IMR-90 (cell line): ENCODE measurements around the gene LHFPL3. TPM values are rescaled to one million over a fixed set of nuclear protein-coding genes. Genes with fewer than 3 reads are reported as not detected.

Experiments used
- ATAC-seq: fragments of 200-7000 bp; cut with Tn5 transposase; 2 replicates; pipeline ENCODE4 v1.9.1; 2020; ENCODE audit warnings: low read depth, mild to moderate bottlenecking, moderate library complexity
- BruUV-seq: library from RNA; stranded (reverse); fragments of 400-500 nt; replicated peaks from 2 replicates; lab custom pipeline; 2021; lab: Mats Ljungman, UMichigan
- CTCF ChIA-PET: fragments of 300-600 bp; formaldehyde crosslinking; extraction: SDS; loops from one replicate; lab custom pipeline; 2021; ENCODE audit warnings: antibody characterized with exemption; lab: Yijun Ruan, JAX
- POLR2A ChIA-PET: fragments of 300-600 bp; sonication (Branson Sonifier 250); formaldehyde crosslinking; loops from one replicate; lab custom pipeline; 2022; ENCODE audit warnings: antibody characterized with exemption; ENCODE audit not compliant: unreplicated experiment; lab: Charles Lee
- DNase-seq: peaks from one replicate; pipeline ENCODE4 v3.0.0; 2013
- H2AFZ ChIP-seq: replicated peaks from 2 replicates; pipeline ENCODE3; 2013; ENCODE audit warnings: low read length, mild to moderate bottlenecking; ENCODE audit not compliant: poor library complexity
- H2AK5ac ChIP-seq: 2 replicates; pipeline ENCODE4 v1.6.1; 2013; ENCODE audit warnings: low read depth, low read length, inconsistent platforms
- H2AK9ac ChIP-seq: replicated peaks from 2 replicates; pipeline ENCODE3; 2013; ENCODE audit warnings: mild to moderate bottlenecking, low read depth, low read length, moderate library complexity; ENCODE audit not compliant: poor library complexity
- H2BK120ac ChIP-seq: 2 replicates; pipeline ENCODE4 v1.6.1; 2013; ENCODE audit warnings: low read depth, low read length, inconsistent platforms
- H2BK15ac ChIP-seq: 3 replicates; pipeline ENCODE4 v1.6.1; 2013; ENCODE audit warnings: low read depth, low read length, inconsistent platforms
- H2BK20ac ChIP-seq: 2 replicates; pipeline ENCODE4 v1.6.1; 2013; ENCODE audit warnings: low read depth, mild to moderate bottlenecking, inconsistent platforms, low read length, moderate library complexity
- H2BK5ac ChIP-seq: 2 replicates; pipeline ENCODE4 v1.6.1; 2013; ENCODE audit warnings: mild to moderate bottlenecking, low read depth, low read length, inconsistent platforms; ENCODE audit not compliant: poor library complexity, severe bottlenecking
- H3K14ac ChIP-seq: replicated peaks from 2 replicates; pipeline ENCODE4 v1.6.1; 2013; ENCODE audit warnings: low read depth, low read length, inconsistent platforms
- H3K18ac ChIP-seq: 2 replicates; pipeline ENCODE4 v1.6.1; 2013; ENCODE audit warnings: low read depth, low read length, control low read depth
- H3K23ac ChIP-seq: 2 replicates; pipeline ENCODE4 v1.6.1; 2013; ENCODE audit warnings: low read depth, low read length, inconsistent platforms
- H3K27ac ChIP-seq: 2 replicates; pipeline ENCODE4 v1.5.1; 2013; ENCODE audit warnings: mild to moderate bottlenecking, control low read depth, low read length; ENCODE audit not compliant: insufficient read depth
- H3K27me3 ChIP-seq: 2 replicates; pipeline ENCODE4 v1.6.1; 2013; ENCODE audit warnings: low read length; ENCODE audit not compliant: control insufficient read depth, insufficient read depth
- H3K36me3 ChIP-seq: 2 replicates; pipeline ENCODE4 v1.6.1; 2013; ENCODE audit warnings: low read length, mixed read lengths; ENCODE audit not compliant: control insufficient read depth, insufficient read depth
- H3K4ac ChIP-seq: 2 replicates; pipeline ENCODE4 v1.6.1; 2013; ENCODE audit warnings: low read depth, low read length, inconsistent platforms
- H3K4me1 ChIP-seq: 2 replicates; pipeline ENCODE4 v1.6.1; 2013; ENCODE audit warnings: low read length, mixed read lengths; ENCODE audit not compliant: control insufficient read depth, insufficient read depth
- H3K4me2 ChIP-seq: 2 replicates; pipeline ENCODE4 v1.6.1; 2013; ENCODE audit warnings: low read depth, mild to moderate bottlenecking, control low read depth, low read length, moderate library complexity
- H3K4me3 ChIP-seq: 2 replicates; pipeline ENCODE4 v1.5.1; 2013; ENCODE audit warnings: low read depth, mild to moderate bottlenecking, control low read depth, low read length, moderate library complexity; ENCODE audit not compliant: insufficient read depth
- H3K56ac ChIP-seq: 2 replicates; pipeline ENCODE4 v1.6.1; 2013; ENCODE audit warnings: low read length, inconsistent platforms; ENCODE audit not compliant: insufficient read depth; ENCODE audit errors: extremely low read depth
- H3K79me1 ChIP-seq, 2 experiments: 2 replicates each; pipeline ENCODE4 v1.6.1; 2013; ENCODE audit warnings: low read length in 2 of 2, inconsistent platforms in 1 of 2, low read depth in 1 of 2
- H3K9ac ChIP-seq: 2 replicates; pipeline ENCODE4 v1.6.1; 2013; ENCODE audit warnings: low read depth, low read length, control low read depth
- H3K9me1 ChIP-seq: 2 replicates; pipeline ENCODE4 v1.6.1; 2013; ENCODE audit warnings: low read length, inconsistent platforms; ENCODE audit not compliant: insufficient read depth
- H3K9me3 ChIP-seq: 2 replicates; pipeline ENCODE4 v1.6.1; 2013; ENCODE audit warnings: low read length; ENCODE audit not compliant: control insufficient read depth, insufficient read depth
- H4K20me1 ChIP-seq: 2 replicates; pipeline ENCODE4 v1.6.1; 2013; ENCODE audit warnings: low read length, inconsistent platforms; ENCODE audit not compliant: insufficient read depth
- H4K5ac ChIP-seq: 2 replicates; pipeline ENCODE4 v1.6.1; 2013; ENCODE audit warnings: mild to moderate bottlenecking, low read depth, low read length, control low read depth
- H4K8ac ChIP-seq, 2 experiments: 2 replicates each; pipeline ENCODE4 v1.6.1; 2013; ENCODE audit warnings: low read depth in 2 of 2, low read length in 2 of 2, control low read depth in 1 of 2, inconsistent platforms in 1 of 2
- H4K91ac ChIP-seq: 2 replicates; pipeline ENCODE4 v1.6.1; 2013; ENCODE audit warnings: low read depth, low read length, inconsistent platforms; ENCODE audit not compliant: insufficient read depth
- NFE2L2 ChIP-seq: fragments of 150-350 bp; IDR thresholded peaks from 2 replicates; pipeline ENCODE4 v1.6.1; 2016; ENCODE audit warnings: low read depth, mild to moderate bottlenecking, low read length
- SMC3 ChIP-seq: fragments of 150-350 bp; IDR thresholded peaks from 2 replicates; pipeline ENCODE4 v1.6.1; 2016; ENCODE audit warnings: low read depth, mild to moderate bottlenecking, antibody characterized with exemption, low read length, moderate library complexity
- WGBS, 2 experiments: methylation state at CpG; one replicate each; pipeline versions ENCODE4 v1.1.5 to v1.1.7; 2013; ENCODE audit warnings: missing lambda C conversion rate in 2 of 2; ENCODE audit not compliant: insufficient read length in 1 of 2; ENCODE audit errors: extremely low coverage in 2 of 2; 5-methylcytosine and 5-hydroxymethylcytosine counted together
- dilution Hi-C: fragments of 300-500 bp; cut with HindIII; formaldehyde crosslinking; loops from one replicate; pipeline ENCODE4 v1.14.3; 2018; ENCODE audit warnings: low sequenced_read_pairs; ENCODE audit not compliant: unreplicated experiment
- in situ Hi-C: fragments of 300-500 bp; cut with MboI; formaldehyde crosslinking; loops from 3 replicates; pipeline ENCODE4 v1.14.3; 2019; ENCODE audit warnings: low sequenced_read_pairs, inconsistent platforms, mixed read lengths
- intact Hi-C: fragments of 100-400 bp; cut with micrococcal nuclease; formaldehyde crosslinking; loops from 2 replicates; pipeline ENCODE4 v1.10.0; 2022
- polyA plus RNA-seq, 3 experiments: library from polyadenylated mRNA; depleted of rRNA; stranded (reverse); fragments of >200 nt; gene quantifications; 2 replicates each; pipeline ENCODE4 v1.2.3, GENCODE V29; 2012; ENCODE audit warnings: low replicate concordance in 1 of 3
- total RNA-seq: library from RNA; depleted of rRNA; stranded (reverse); fragments of >200 nt; gene quantifications from 2 replicates; pipeline ENCODE4 v1.2.3, GENCODE V29; 2012

The LHFPL3 gene
- total and polyA plus RNA-seq, 2 of the 4 experiments (the other 2 are of a cell fraction) = not detected

- Histone ChIP-seq H2AK9ac (no peak overlapping the region), H3K4me3 (no peak overlapping the region), H3K27me3 (peaks cover 18% of the 10 kb centered on the region), H2BK15ac (no peak overlapping the region), H2BK5ac (no peak overlapping the region), H3K9ac (no peak overlapping the region), H3K4me1 (no peaks in the 10 kb centered on the region), H2BK120ac (no peak overlapping the region), H3K56ac (no peak overlapping the region), H3K36me3 (no peaks in the 10 kb centered on the region), H4K8ac (no peak overlapping the region), H2AFZ (no peak overlapping the region), H3K4me2 (no peak overlapping the region), H4K91ac (no peak overlapping the region), H4K20me1 (no peaks in the 10 kb centered on the region), H4K5ac (no peak overlapping the region), H3K23ac (no peak overlapping the region), H2AK5ac (no peak overlapping the region), H3K4ac (no peak overlapping the region), H3K18ac (no peak overlapping the region), H3K27ac (no peak overlapping the region), H2BK20ac (no peak overlapping the region), H3K9me1 (no peaks in the 10 kb centered on the region; the same call in 1 of the 2 replicates), H3K14ac (no peak overlapping the region), H3K9me3 (no peaks in the 10 kb centered on the region), H3K79me1 (no peaks in the 10 kb centered on the region)
- dilution Hi-C loops = no loop called here
- intact Hi-C loops = loop anchor here (5.0 to 10.0 kb wide), 3 partner anchors 203 to 1321 kb away; no protein-coding TSS in a partner anchor
- ChIA-PET CTCF (no interaction called here), POLR2A (no interaction called here)
- no peak for ATAC-seq
- BruUV-seq = no TSS peak
- 60% methylated on average over 3 of the region's 5 CpGs; no CpG with 5 or more reads in 1 of the 2 experiments for WGBS, 2 experiments
- DNase-seq = no peak
- in situ Hi-C loops = loop anchor here (10.0 kb wide), 1 partner anchor 611 kb away; no protein-coding TSS in a partner anchor
- no peak for TF ChIP-seq SMC3
- no peak for TF ChIP-seq NFE2L2
These were observed 517.2 kb downstream of the LHFPL3 start for GRCh38 chr7:104845557-104845956.
